ENCODE data around the gene CMBL.
"Not testable (repeated sequence)": the region's sequence is repeated elsewhere in the genome, so short reads cannot be mapped to it uniquely, and the experiment has no call there.

The CMBL gene

GRCh38 chr5:10283927-10284635 lies 23.6 kb downstream of the CMBL start:
- DNase-seq: peak; percentile 60

- no peak for DNase-seq
Observed at GRCh38 chr5:10279925-10280720, 27.6 kb downstream of the CMBL start.

GRCh38 chr5:10279328-10279727 lies 28.4 kb downstream of the CMBL start:
- DNase-seq: no peak

- no peak for DNase-seq
Observed at GRCh38 chr5:10278658-10279279, 28.9 kb downstream of the CMBL start.

GRCh38 chr5:10277773-10278630 lies 29.7 kb downstream of the CMBL start:
- DNase-seq: no peak

GRCh38 chr5:10276691-10277090 lies 31.0 kb downstream of the CMBL start:
- DNase-seq: no peak

GRCh38 chr5:10275991-10276390 lies 31.7 kb downstream of the CMBL start:
- DNase-seq: no peak

GRCh38 chr5:10275460-10275859 lies 32.2 kb downstream of the CMBL start:
- DNase-seq: no peak

GRCh38 chr5:10272875-10273209 lies 34.9 kb downstream of the CMBL start:
- not testable (repeated sequence) for DNase-seq

- DNase-seq: no peak
Observed at GRCh38 chr5:10272053-10272874, 35.4 kb downstream of the CMBL start.

GRCh38 chr5:10268100-10268499 lies 39.6 kb downstream of the CMBL start:
- no peak for DNase-seq

- DNase-seq: no peak
Observed at GRCh38 chr5:10266839-10267238, 40.9 kb downstream of the CMBL start.

GRCh38 chr5:10266137-10266536 lies 41.6 kb downstream of the CMBL start:
- no peak for DNase-seq

GRCh38 chr5:10265245-10266109 lies 42.2 kb downstream of the CMBL start:
- no peak for DNase-seq

- DNase-seq: no peak
Observed at GRCh38 chr5:10264604-10265003, 43.1 kb downstream of the CMBL start.

- DNase-seq: no peak
Observed at GRCh38 chr5:10262995-10263394, 44.7 kb downstream of the CMBL start.

GRCh38 chr5:10262121-10262774 lies 45.5 kb downstream of the CMBL start:
- no peak for DNase-seq

GRCh38 chr5:10261065-10261464 lies 46.6 kb downstream of the CMBL start:
- no peak for DNase-seq

- DNase-seq: no peak
Observed at GRCh38 chr5:10259899-10260298, 47.8 kb downstream of the CMBL start.

- no peak for DNase-seq
Observed at GRCh38 chr5:10257870-10258269, 49.8 kb downstream of the CMBL start.

GRCh38 chr5:10254686-10255085 lies 53.0 kb downstream of the CMBL start:
- no peak for DNase-seq

All from central memory CD4-positive, alpha-beta T cell (primary cell).